ENCODE data around the gene BANK1.

DNA sequence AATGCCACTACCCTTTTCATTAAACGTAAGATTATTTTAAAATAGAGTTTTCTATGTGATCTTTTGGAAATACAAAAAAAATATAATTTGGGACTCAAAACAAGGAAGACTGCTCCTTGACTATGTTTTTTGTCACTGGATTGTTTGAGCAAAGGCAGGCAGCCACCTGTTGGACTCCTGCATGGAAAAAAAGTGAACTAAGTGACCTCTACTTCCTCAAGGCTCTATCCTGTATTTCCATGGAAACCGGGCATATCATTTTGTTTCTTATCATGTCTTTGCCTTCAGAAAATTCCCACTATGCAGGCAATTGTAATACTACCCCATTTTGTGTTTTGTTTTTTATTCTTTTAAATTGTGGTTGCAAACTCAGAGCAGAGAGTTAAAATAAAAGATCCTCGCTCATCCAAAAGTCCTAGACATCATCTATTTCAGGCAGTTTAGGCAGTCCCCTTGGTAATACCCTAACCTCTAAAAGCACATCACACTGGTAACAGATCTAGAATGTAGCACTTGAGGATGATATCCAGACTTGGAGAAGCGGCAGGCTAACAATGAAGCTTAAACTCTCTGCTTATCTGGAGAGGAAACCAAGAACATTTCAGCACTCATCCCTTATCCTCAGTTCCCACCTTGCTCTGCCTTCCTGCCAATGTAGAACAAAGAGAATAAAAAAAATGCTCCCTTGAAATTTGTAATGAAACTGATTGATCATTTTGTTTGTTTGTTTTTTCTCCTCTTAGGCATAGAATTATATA, 165.7 kb downstream of the BANK1 start:
- TF ChIP-seq EZH2 (IDR thresholded peaks at IDR 0.05; ENCODE audit: insufficient read depth, poor library complexity, severe bottlenecking) (no peak), EZH2phosphoT487 (IDR thresholded peaks at IDR 0.05; ENCODE audit: insufficient read depth, low read depth) (no peak)

Data from GM23248 (cell line).